ENCODE measurements around the gene GPATCH8.

Gene GPATCH8

GRCh38 chr17:44359458-44360143, 143.6 kb downstream of the GPATCH8 start:
- in situ Hi-C loops (cut with HindIII; ENCODE audit: low pct_ligation_motif_present, low sequenced_read_pairs) = no loop called here
- H3K36me3 ChIP-seq (replicated peaks) = no peaks in the 10 kb centered on the region
- no peak for TF ChIP-seq CTCF (IDR thresholded peaks at IDR 0.05; ENCODE audit: low read depth, low read length, missing control alignments)
- no peak for DNase-seq
- no peaks in the 10 kb centered on the region for H3K27me3 ChIP-seq (replicated peaks)
- no peak overlapping the region for H3K27ac ChIP-seq
- no peak overlapping the region for H3K4me3 ChIP-seq (ENCODE audit: low read depth, low read length)

GRCh38 chr17:44359006-44359405, 144.2 kb downstream of the GPATCH8 start:
- Histone ChIP-seq H3K36me3 (replicated peaks) (no peaks in the 10 kb centered on the region), H3K4me3 (ENCODE audit: low read depth, low read length) (no peak overlapping the region), H3K27me3 (replicated peaks) (no peaks in the 10 kb centered on the region), H3K27ac (no peak overlapping the region)
- in situ Hi-C loops (cut with HindIII; ENCODE audit: low pct_ligation_motif_present, low sequenced_read_pairs) = no loop called here
- no peak for TF ChIP-seq CTCF (IDR thresholded peaks at IDR 0.05; ENCODE audit: low read depth, low read length, missing control alignments)
- DNase-seq = no peak

- in situ Hi-C loops (cut with HindIII; ENCODE audit: low pct_ligation_motif_present, low sequenced_read_pairs) = no loop called here
- Histone ChIP-seq H3K4me3 (ENCODE audit: low read depth, low read length) (no peak overlapping the region), H3K27me3 (replicated peaks) (no peaks in the 10 kb centered on the region), H3K27ac (no peak overlapping the region), H3K36me3 (replicated peaks) (no peaks in the 10 kb centered on the region)
- TF ChIP-seq CTCF (IDR thresholded peaks at IDR 0.05; ENCODE audit: low read depth, low read length, missing control alignments) = no peak
- no peak for DNase-seq
These were observed 145.1 kb downstream of the GPATCH8 start for GRCh38 chr17:44358066-44358465.

- in situ Hi-C loops (cut with HindIII; ENCODE audit: low pct_ligation_motif_present, low sequenced_read_pairs) = no loop called here
- Histone ChIP-seq H3K27ac (no peak overlapping the region), H3K36me3 (replicated peaks) (peaks cover 17% of the 10 kb centered on the region), H3K27me3 (replicated peaks) (no peaks in the 10 kb centered on the region), H3K4me3 (ENCODE audit: low read depth, low read length) (no peak overlapping the region)
- no peak for DNase-seq
- no peak for TF ChIP-seq CTCF (IDR thresholded peaks at IDR 0.05; ENCODE audit: low read depth, low read length, missing control alignments)
These were observed 147.0 kb downstream of the GPATCH8 start for GRCh38 chr17:44356241-44356640.

- Histone ChIP-seq H3K27ac (no peak overlapping the region), H3K4me3 (ENCODE audit: low read depth, low read length) (no peak overlapping the region), H3K36me3 (replicated peaks) (peaks cover 23% of the 10 kb centered on the region), H3K27me3 (replicated peaks) (no peaks in the 10 kb centered on the region)
- DNase-seq = no peak
- no peak for TF ChIP-seq CTCF (IDR thresholded peaks at IDR 0.05; ENCODE audit: low read depth, low read length, missing control alignments)
- in situ Hi-C loops (cut with HindIII; ENCODE audit: low pct_ligation_motif_present, low sequenced_read_pairs) = no loop called here
These were observed 147.5 kb downstream of the GPATCH8 start for GRCh38 chr17:44355642-44356099.
